ENCODE data around the gene AKT2.

The AKT2 gene

DNA sequence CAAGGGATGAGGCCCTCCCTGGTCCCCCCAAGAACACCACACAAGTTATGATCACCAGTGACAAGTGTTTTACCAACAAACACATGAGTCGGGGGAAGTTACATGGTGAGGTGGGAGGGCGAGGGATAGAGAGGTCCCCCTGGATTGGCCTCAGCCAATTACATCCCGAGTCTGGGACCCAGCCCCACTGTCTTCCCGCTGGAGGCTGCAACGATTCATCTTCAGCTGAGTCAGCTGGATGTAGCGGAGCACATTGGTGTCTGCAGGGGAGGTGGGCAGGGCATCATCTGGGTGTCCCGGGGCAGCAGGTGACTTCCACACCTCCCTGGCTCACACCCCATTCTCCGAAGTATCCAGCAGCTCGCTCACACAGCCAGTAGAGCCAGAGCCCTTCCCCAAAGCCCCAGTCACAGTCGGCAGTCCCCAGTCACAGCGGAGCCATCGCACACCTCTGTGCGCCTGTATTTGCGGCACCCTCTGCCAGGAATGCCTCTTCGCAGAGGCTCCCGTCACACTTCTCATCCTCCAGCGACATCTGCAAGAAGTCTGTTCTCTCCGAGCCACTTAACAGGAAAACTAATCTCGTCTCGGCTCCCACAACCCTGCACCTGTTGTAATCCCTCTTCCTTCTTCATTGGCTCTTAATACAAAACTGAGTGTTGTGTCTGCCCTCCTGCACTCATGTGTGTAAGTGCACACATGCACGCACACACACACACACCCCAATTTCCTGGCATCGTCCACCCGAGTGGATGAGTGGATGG is 69.0 kb downstream of the AKT2 start:
- DNase-seq: no peak

- no peak for DNase-seq
Observed at GRCh38 chr19:40214936-40215335, 70.2 kb downstream of the AKT2 start.

GRCh38 chr19:40213882-40214570 is 71.1 kb downstream of the AKT2 start:
- no peak for DNase-seq

GRCh38 chr19:40213251-40213829 is 71.8 kb downstream of the AKT2 start:
- DNase-seq: no peak

DNA sequence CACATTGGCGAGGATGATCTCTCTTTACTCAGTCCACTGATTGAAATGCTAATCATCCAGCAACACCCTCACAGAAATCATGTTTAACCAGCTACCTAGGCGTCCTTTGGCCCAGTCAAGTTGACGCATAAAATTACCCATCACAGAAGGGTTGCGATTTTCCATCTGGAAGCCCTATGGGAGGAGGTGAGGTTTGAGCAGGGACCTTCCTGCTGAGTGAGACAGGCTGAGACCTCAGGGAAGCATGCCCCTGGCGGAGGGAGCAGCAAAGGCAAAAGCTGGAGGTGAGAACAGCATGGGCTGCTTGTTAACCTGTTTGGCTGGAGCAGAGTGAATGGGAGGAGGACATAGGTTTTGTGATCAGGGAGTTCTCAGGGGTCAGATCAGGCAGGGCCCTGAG is 74.3 kb downstream of the AKT2 start:
- no peak for DNase-seq

DNA sequence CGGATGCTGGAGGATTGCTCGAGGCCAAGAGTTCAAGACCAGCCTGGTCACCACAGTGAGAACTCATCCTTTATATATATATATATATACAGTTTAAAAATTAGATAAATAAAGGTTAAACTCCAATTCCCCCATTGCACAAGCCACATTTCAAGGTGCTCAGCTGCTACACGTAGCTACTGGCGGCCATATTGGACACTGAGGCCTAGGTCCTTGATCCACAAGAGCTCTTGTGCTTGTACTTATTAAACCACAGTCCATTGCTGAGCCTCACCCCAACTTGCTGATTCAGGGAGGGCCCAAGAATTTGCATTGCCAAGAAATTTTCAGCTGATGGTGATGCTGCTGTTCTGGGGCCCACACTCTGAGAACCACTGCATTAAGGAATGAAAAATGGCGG is 76.5 kb downstream of the AKT2 start:
- DNase-seq: no peak

DNA sequence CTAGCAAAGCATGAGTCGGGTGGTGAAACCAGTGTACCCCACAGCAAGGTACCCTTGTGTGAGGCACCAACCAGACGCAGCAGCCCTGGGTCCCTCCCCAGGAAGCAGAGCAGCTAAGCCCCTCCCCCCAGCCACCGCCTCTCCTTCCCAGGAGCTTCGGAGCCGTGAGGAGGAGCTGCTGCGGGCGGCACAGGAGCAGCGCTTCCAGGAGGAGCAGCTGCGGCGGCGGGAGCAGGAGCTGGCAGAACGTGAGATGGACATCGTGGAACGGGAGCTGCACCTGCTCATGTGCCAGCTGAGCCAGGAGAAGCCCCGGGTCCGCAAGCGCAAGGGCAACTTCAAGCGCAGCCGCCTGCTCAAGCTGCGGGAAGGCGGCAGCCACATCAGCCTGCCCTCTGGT is 79.4 kb downstream of the AKT2 start:
- DNase-seq: no peak

DNA sequence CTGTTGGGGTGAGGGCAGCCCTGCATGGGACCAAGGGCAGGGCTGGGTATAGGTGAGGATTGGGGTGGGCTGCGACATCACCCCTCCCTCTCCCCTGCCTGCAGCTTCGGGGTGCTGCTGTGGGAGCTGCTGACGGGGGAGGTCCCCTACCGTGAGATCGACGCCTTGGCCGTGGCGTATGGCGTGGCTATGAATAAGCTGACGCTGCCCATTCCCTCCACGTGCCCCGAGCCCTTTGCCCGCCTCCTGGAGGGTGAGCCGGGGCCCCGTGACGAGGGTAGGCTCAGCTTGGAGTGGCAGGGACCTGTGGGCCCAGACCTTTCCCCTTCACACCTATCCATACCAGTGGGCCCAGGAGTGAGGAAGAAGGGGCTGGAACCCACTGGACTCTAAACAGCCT is 80.8 kb downstream of the AKT2 start:
- DNase-seq: no peak

DNA sequence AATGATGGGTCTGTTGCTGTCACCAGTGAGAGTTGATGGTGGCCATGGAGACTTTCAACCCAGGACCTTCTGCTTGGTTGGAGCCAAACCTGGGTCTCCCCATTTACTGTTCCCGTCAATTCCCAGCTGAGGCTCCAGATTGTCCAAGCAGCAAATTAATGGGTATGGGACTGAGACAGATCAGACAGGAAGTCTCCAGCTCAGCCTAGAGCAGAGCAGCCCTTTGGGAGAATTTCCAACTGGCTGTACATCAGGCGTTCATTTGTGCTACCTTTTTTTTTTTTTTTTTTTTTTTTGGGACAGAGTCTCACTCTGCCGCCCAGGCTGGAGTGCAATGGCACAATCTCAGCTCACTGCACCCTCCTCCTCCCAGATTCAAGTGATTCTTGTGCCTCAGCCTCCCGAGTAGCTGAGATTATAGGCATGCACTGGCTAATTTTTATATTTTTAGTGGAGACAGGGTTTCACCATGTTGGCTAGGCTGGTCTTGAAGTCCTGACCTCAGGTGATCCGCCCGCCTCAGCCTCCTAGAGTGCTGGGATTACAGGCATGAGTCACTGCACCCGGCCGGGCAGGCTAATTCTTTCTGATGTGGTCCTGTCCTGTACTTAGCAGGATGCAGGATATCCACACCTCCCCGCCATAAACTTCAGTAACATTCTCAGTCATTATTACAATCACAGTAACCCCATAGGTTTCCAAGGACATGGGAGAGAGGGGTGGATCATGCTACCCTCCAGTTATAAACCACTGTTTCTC is 84.6 kb downstream of the AKT2 start:
- DNase-seq: no peak

- DNase-seq: no peak
Observed at GRCh38 chr19:40198272-40198990, 86.7 kb downstream of the AKT2 start.

DNA sequence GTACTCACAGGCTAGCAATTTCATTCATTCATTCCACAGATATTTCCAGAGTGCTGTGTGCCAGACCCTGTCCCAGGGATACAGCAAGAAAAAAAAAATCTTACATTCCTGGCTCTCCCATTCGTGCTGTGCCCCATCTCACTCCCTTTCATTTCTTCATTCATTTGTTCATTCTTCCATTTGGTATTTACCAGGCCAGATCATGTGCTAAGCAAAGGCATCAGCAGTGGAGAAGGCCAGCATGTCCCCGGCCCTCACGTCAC is 91.6 kb downstream of the AKT2 start:
- no peak for DNase-seq

- no peak for DNase-seq
Observed at GRCh38 chr19:40192758-40193586, 92.2 kb downstream of the AKT2 start.

- peak; percentile 24 for DNase-seq
Observed at GRCh38 chr19:40191836-40192646, 93.1 kb downstream of the AKT2 start.

DNA sequence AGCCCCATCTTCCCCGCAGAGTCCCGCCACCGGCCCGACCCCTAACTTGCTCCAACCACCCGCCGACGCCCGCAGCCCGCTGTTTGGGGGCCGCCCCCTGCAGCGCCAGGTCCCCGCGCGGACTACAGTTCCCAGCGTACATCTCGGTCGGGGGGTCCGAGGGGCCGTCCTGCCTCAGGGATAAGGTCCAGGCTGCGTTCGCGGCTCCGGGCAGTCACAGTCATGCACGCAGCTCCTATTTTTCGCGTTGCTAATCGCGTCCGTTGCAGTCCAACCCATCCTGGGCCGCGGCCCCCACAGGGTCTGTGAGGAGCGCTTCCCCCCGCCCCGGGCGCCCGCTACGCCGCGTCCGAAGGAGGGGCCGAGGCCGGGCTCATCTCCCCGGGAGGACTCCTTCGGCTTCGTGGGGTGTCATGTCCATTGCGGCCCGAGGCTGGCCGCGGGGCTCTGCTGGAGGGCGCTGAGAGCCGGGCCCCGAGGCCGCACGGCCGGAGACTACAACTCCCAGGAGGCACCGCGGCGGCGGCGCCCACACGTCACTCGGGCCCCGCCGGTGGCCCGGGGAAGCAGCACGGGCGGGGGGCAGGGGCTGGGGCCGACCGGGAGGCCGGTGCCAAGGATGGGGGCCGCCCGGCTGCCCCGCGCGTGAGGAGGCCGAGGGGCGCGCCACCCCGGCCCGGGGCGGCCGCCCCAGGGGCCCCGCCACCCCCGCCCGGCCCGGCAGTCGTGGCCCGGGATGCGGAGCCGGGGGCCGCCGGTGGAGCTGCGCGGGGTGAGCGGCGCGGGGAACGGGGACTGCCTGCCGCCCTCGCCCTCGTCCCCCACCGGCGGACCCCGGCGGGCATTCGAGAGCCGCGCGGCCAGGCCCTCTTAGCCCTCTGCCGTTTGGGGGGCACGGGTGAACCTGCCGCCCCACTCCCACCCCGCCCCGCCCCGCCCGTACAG is 94.0 kb downstream of the AKT2 start, which contains the start of gene MAP3K10:
Gene MAP3K10, plus strand, starts transcription at position 536 of the 945 bp plus-strand sequence. CDS start 606 bp downstream, outside the sequence.
- DNase-seq: peak; percentile 73

DNA sequence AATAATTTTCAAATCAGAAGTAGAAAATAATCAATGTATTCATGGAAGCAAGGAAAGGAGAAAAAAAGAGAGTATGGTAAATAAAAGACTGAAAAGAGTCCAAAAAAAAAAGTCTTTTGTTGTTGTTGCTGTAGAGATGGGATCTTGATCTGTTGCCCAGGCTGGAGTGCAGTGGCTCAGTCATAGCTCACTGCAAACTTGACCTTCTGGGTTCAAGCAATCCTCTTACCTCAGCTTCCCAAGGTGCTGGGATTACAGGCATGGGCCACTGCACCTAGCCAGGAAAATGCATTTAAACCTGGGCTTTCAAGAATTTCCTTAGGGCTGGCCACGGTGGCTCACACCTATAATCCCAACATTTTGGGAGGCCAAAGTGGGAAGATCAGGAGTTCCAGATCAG is 100.9 kb downstream of the AKT2 start:
- no peak for DNase-seq
